WI38 (cell line): ENCODE results near the gene TUBA8.

Source experiments
- H3K4me3 ChIP-seq: 2 replicates; pipeline ENCODE4 v1.5.1; 2011; ENCODE audit warnings: low read depth, mild to moderate bottlenecking, control low read depth, low read length
- CTCF ChIP-seq: IDR thresholded peaks from 2 replicates; pipeline ENCODE4 v1.5.1; 2012; ENCODE audit warnings: low read depth, mild to moderate bottlenecking, control low read depth, low read length

TUBA8 gene

GRCh38 chr22:18088825-18089568 lies 21.6 kb upstream of the TUBA8 start:
- no peak overlapping the region for H3K4me3 ChIP-seq
- TF ChIP-seq CTCF: no peak

DNA sequence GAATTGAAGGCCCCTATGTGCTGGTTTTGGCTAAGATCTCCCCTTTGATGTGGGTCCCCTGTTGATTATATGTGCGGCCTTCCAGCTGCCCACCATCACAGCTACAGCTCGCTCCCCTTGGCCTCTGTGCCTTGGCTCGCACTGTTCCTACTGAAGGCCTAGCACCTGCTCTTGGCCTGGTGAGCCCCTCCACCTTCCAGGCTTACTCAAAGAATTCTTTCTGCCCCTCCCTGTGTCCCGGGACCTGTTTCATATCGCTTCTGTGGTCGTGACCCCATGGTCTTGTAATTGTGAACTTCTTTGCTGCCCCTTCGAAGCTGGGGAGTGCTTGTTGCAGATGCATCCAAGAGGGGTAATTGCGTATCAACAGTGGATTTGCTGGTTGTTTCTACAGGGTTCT lies 20.3 kb upstream of the TUBA8 start:
- H3K4me3 ChIP-seq: no peak overlapping the region
- no peak for TF ChIP-seq CTCF

GRCh38 chr22:18091478-18091877 lies 19.1 kb upstream of the TUBA8 start:
- TF ChIP-seq CTCF: no peak
- peak overlapping the region; percentile 30 for H3K4me3 ChIP-seq

DNA sequence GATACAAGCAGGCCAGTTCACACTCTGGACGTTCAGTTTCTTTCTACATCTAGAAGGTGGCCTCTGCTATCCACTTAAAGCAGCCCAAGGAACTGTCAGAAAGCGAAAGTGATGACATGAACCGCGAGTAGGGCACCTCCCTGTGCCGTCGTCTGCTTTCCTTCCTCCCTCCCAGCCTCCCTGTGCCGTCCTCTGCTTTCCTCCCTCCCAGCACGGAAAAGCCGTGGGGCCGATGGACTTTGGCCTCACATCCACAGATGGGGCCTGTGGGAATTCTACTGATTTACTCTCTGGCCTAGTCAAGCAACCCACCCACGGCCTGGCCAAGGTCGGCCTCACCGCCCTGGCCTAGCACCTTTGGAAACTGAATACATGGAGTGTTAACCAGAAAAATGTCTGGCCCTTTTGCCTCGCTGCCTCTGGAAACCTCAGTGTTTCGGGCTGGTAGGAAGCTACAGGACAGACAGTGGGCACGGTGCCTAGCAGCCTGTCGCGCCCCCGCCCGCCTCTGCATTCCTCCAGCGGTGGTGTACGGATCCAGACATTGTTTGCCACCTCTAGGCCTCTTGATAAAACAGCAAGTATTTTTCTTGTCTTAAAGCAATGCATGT lies 18.6 kb upstream of the TUBA8 start:
- TF ChIP-seq CTCF: no peak
- peak overlapping the region; percentile 30 for H3K4me3 ChIP-seq

DNA sequence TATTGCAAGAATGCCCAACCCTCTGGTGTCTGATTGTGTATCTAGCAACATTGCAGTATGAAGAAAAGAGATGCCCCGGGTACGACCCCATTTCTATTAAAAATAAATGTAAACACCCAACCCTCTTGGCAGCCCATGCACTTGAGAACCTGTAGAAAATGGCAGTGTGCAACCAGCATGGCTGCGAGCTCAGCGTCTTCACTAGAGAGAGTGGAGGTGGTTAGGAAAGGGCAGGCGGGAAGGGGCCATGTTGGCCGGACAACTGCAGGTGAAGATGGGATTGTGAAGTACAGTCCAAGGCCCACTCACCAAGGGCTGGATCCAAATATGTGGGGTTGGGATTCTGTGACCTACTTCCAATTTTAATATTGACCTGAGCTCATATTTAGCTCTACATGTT lies 16.9 kb upstream of the TUBA8 start:
- TF ChIP-seq CTCF: no peak
- no peak overlapping the region for H3K4me3 ChIP-seq

- no peak for TF ChIP-seq CTCF
These were observed 15.4 kb upstream of the TUBA8 start for GRCh38 chr22:18095101-18095805.

DNA sequence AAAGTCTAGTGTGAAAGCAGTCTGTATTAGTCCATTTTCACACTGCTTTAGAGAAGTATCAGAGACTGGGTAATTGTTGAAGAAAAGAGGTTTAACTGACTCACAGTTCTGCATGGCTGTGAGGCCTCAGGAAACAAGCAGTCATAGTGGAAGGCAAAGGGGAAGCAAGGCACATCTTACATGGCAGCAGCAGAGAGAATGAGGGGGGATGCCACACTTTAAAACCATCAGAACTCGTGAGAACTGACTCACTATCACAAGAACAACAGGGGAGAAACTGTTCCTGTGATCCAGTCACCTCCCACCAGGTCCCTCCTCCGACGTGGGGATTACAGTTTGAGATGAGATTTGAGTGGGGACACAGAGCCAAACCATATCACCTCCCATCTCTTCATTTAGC lies 13.8 kb upstream of the TUBA8 start:
- TF ChIP-seq CTCF: no peak
- no peak overlapping the region for H3K4me3 ChIP-seq

More at GRCh38 chr22:18095101-18095805, 15.4 kb upstream of the TUBA8 start:
- H3K4me3 ChIP-seq: no peak overlapping the region
